Esophagus (tissue), 2 donors: ENCODE measurements around the gene GSE1. TPM values are rescaled to one million over a fixed set of nuclear protein-coding genes. Genes with fewer than 3 reads are reported as not detected.

Experiments
- H3K27ac ChIP-seq, 2 donors: one replicate each; pipeline ENCODE4 v1.5.1; 2013; ENCODE audit warnings: low read depth in 2 of 2, mild to moderate bottlenecking in 2 of 2, inconsistent platforms in 1 of 2, low read length in 1 of 2, moderate library complexity in 1 of 2
- H3K27me3 ChIP-seq, 2 donors: one replicate each; pipeline ENCODE4 v1.6.1; 2013; ENCODE audit warnings: low read length in 2 of 2, control low read depth in 1 of 2, mild to moderate bottlenecking in 1 of 2; ENCODE audit not compliant: insufficient read depth in 2 of 2, control insufficient read depth in 1 of 2
- H3K36me3 ChIP-seq, 2 donors: one replicate each; pipeline ENCODE4 v1.6.1; 2013; ENCODE audit warnings: low read length in 1 of 2; ENCODE audit not compliant: control insufficient read depth in 2 of 2, insufficient read depth in 2 of 2
- H3K4me1 ChIP-seq, 2 donors: one replicate each; pipeline ENCODE4 v1.6.1; 2013; ENCODE audit warnings: low read length in 1 of 2; ENCODE audit not compliant: control insufficient read depth in 2 of 2, insufficient read depth in 2 of 2
- H3K4me3 ChIP-seq, 2 donors: one replicate each; pipeline ENCODE4 v1.5.1; 2013; ENCODE audit warnings: low read length in 2 of 2, mild to moderate bottlenecking in 2 of 2, low read depth in 1 of 2, moderate library complexity in 1 of 2
- H3K9me3 ChIP-seq, 2 donors: one replicate each; pipeline ENCODE4 v1.6.1; 2013; ENCODE audit warnings: mild to moderate bottlenecking in 2 of 2, low read depth in 1 of 2, low read length in 1 of 2, moderate library complexity in 1 of 2; ENCODE audit not compliant: control insufficient read depth in 2 of 2, insufficient read depth in 1 of 2
- WGBS, 2 donors: extraction: QIAGEN DNeasy Blood & Tissue Kit; methylation state at CpG; one replicate each; pipeline ENCODE4 v1.1.7; 2013; 5-methylcytosine and 5-hydroxymethylcytosine counted together
- polyA plus RNA-seq, 2 donors: library from polyadenylated mRNA; stranded (reverse); fragments of 200-250 nt; gene quantifications; one replicate each; pipeline ENCODE4 v1.2.3, GENCODE V29; 2013
- donor health status: healthy with polysubstance abuse.
- donor health status: Bipolar disorder and iron deficiency.

The GSE1 gene
- polyA plus RNA-seq, 2 donors, result 8.9 to 19.6 TPM

GRCh38 chr16:85624646-85625045, 11.5 kb downstream of the GSE1 start:
- Histone ChIP-seq H3K4me3 (no peak overlapping the region), H3K36me3 (peaks cover 0 to 12% of the 10 kb centered on the region in 2 donors), H3K27ac (no peak overlapping the region), H3K9me3 (peaks cover 0 to 3% of the 10 kb centered on the region in 2 donors), H3K4me1 (peaks cover 8 to 11% of the 10 kb centered on the region in 2 donors), H3K27me3 (no peaks in the 10 kb centered on the region)
- 96% methylated on average over 17 of the region's 17 CpGs for WGBS, 2 donors

- Histone ChIP-seq H3K4me1 (peaks cover 8 to 11% of the 10 kb centered on the region in 2 donors), H3K9me3 (peaks cover 0 to 6% of the 10 kb centered on the region in 2 donors), H3K36me3 (peaks cover 0 to 12% of the 10 kb centered on the region in 2 donors), H3K27ac (no peak overlapping the region), H3K4me3 (no peak overlapping the region), H3K27me3 (no peaks in the 10 kb centered on the region)
- WGBS, 2 donors, result 82 to 88% methylated on average over 26 to 27 of the region's 27 CpGs
Observed at GRCh38 chr16:85625053-85625452, 11.9 kb downstream of the GSE1 start.

GRCh38 chr16:85625485-85626117, 12.5 kb downstream of the GSE1 start:
- Histone ChIP-seq H3K4me1 (peaks cover 8 to 11% of the 10 kb centered on the region in 2 donors), H3K36me3 (peaks cover 0 to 12% of the 10 kb centered on the region in 2 donors), H3K27ac (no peak overlapping the region), H3K4me3 (no peak overlapping the region), H3K27me3 (no peaks in the 10 kb centered on the region), H3K9me3 (peaks cover 0 to 6% of the 10 kb centered on the region in 2 donors)
- 88 to 94% methylated on average over 18 of the region's 18 CpGs for WGBS, 2 donors

GRCh38 chr16:85626191-85626981, 13.3 kb downstream of the GSE1 start:
- Histone ChIP-seq H3K27ac (no peak overlapping the region), H3K4me1 (peaks cover 8 to 13% of the 10 kb centered on the region in 2 donors)
- 65 to 80% methylated on average over 37 of the region's 37 CpGs for WGBS, 2 donors

GRCh38 chr16:85627089-85627488, 14.0 kb downstream of the GSE1 start:
- Histone ChIP-seq H3K27me3 (no peaks in the 10 kb centered on the region), H3K4me1 (peaks cover 8 to 12% of the 10 kb centered on the region in 2 donors), H3K4me3 (no peak overlapping the region), H3K36me3 (peaks cover 0 to 12% of the 10 kb centered on the region in 2 donors), H3K9me3 (peaks cover 0 to 6% of the 10 kb centered on the region in 2 donors), H3K27ac (no peak overlapping the region)
- 49 to 66% methylated on average over 8 of the region's 8 CpGs for WGBS, 2 donors

More at GRCh38 chr16:85626191-85626981, 13.3 kb downstream of the GSE1 start:
- Histone ChIP-seq H3K27me3 (no peaks in the 10 kb centered on the region), H3K4me3 (no peak overlapping the region), H3K9me3 (peaks cover 0 to 6% of the 10 kb centered on the region in 2 donors), H3K36me3 (peaks cover 0 to 12% of the 10 kb centered on the region in 2 donors)

- 70 to 82% methylated on average over 30 of the region's 30 CpGs for WGBS, 2 donors
- Histone ChIP-seq H3K4me1 (peaks cover 6 to 7% of the 10 kb centered on the region in 2 donors), H3K4me3 (no peak overlapping the region), H3K9me3 (peaks cover 0 to 6% of the 10 kb centered on the region in 2 donors), H3K27ac (no peak overlapping the region), H3K27me3 (no peaks in the 10 kb centered on the region), H3K36me3 (peaks cover 0 to 12% of the 10 kb centered on the region in 2 donors)
Observed at GRCh38 chr16:85627526-85628264, 14.6 kb downstream of the GSE1 start.

GRCh38 chr16:85628265-85628556, 15.1 kb downstream of the GSE1 start:
- WGBS, 2 donors, result 80% methylated on average over 5 of the region's 5 CpGs
- peaks cover 5 to 7% of the 10 kb centered on the region in 2 donors for H3K4me1 ChIP-seq
- peaks cover 0 to 12% of the 10 kb centered on the region in 2 donors for H3K36me3 ChIP-seq
- H3K9me3 ChIP-seq, result peaks cover 0 to 6% of the 10 kb centered on the region in 2 donors
- H3K4me3 ChIP-seq, result no peak overlapping the region
- no peaks in the 10 kb centered on the region for H3K27me3 ChIP-seq
- no peak overlapping the region for H3K27ac ChIP-seq

GRCh38 chr16:85628645-85629044, 15.5 kb downstream of the GSE1 start:
- peaks cover 0 to 12% of the 10 kb centered on the region in 2 donors for H3K36me3 ChIP-seq
- WGBS, 2 donors, result 94% methylated on average over 14 of the region's 14 CpGs
- H3K9me3 ChIP-seq, result peaks cover 0 to 6% of the 10 kb centered on the region in 2 donors
- H3K4me3 ChIP-seq, result no peak overlapping the region
- H3K4me1 ChIP-seq, result peaks cover 5 to 7% of the 10 kb centered on the region in 2 donors
- no peak overlapping the region for H3K27ac ChIP-seq
- no peaks in the 10 kb centered on the region for H3K27me3 ChIP-seq

GRCh38 chr16:85629326-85629725, 16.2 kb downstream of the GSE1 start:
- 97 to 98% methylated on average over 9 to 10 of the region's 10 CpGs for WGBS, 2 donors
- Histone ChIP-seq H3K9me3 (peaks cover 0 to 6% of the 10 kb centered on the region in 2 donors), H3K4me1 (peaks cover 5 to 9% of the 10 kb centered on the region in 2 donors), H3K27me3 (no peaks in the 10 kb centered on the region), H3K27ac (no peak overlapping the region), H3K4me3 (no peak overlapping the region), H3K36me3 (peaks cover 0 to 15% of the 10 kb centered on the region in 2 donors)
